HCT116 (cell line): Measurements from ENCODE around the gene B3GALNT1. TPM values are rescaled to one million over a fixed set of nuclear protein-coding genes. Genes with fewer than 3 reads are reported as not detected.

Source experiments
- ATAC-seq: fragments of 200-7000 bp; cut with Tn5 transposase; 2 replicates; pipeline ENCODE4 v1.9.1; 2020; ENCODE audit warnings: mild to moderate bottlenecking, moderate library complexity
- BruUV-seq: library from RNA; stranded (reverse); fragments of 400-500 nt; replicated peaks from 2 replicates; lab custom pipeline; 2021; lab: Mats Ljungman, UMichigan
- CTCF ChIA-PET: fragments of 300-600 bp; sonication (Branson Sonifier 250); formaldehyde crosslinking; loops from one replicate; lab custom pipeline; 2021; ENCODE audit warnings: antibody characterized with exemption; lab: Charles Lee
- POLR2A ChIA-PET: fragments of 300-600, 350-600 bp; sonication (Branson Sonifier 250); formaldehyde crosslinking; loops from one replicate; lab custom pipeline; 2021; ENCODE audit warnings: antibody characterized with exemption; lab: Charles Lee
- RAD21 ChIA-PET, 2 experiments: fragments of 300-600 bp; sonication (Branson Sonifier 250); formaldehyde crosslinking; loops; one replicate each; lab custom pipeline; 2023; ENCODE audit warnings: low total read pairs in 2 of 2; ENCODE audit not compliant: uncharacterized antibody in 2 of 2, unreplicated experiment in 2 of 2, low non-redundant PET in 1 of 2; lab: Charles Lee
- DNase-seq: peaks from one replicate; pipeline ENCODE4 v3.0.0-alpha.2; 2010; ENCODE audit warnings: low read depth, low spot score
- H2AFZ ChIP-seq: fragments of 200-600 bp; shearing (Covaris generic), sonication (generic); 2 replicates; pipeline ENCODE4 v1.6.1; 2017; ENCODE audit warnings: low read depth, mixed run types, mixed read lengths, antibody characterized with exemption, low read length; ENCODE audit not compliant: poor library complexity, severe bottlenecking
- H3K27ac ChIP-seq: 2 replicates; pipeline ENCODE4 v1.5.1; 2012; ENCODE audit warnings: low read depth, low read length
- H3K27me3 ChIP-seq: fragments of 200-600 bp; sonication (generic); 2 replicates; pipeline ENCODE4 v1.6.1; 2016; ENCODE audit warnings: mixed run types, low read length, mixed read lengths; ENCODE audit not compliant: insufficient read depth
- H3K36me3 ChIP-seq, 2 experiments: fragments of 200-500 bp in 1 of 2; fragments of 200-600 bp in 1 of 2; sonication (Bioruptor generic) in 1 of 2; sonication (generic) in 1 of 2; 2 replicates each; pipeline versions ENCODE4 v1.5.1 to v1.6.1; 2014 to 2016; ENCODE audit warnings: low read length in 2 of 2, inconsistent platforms in 1 of 2, mixed read lengths in 1 of 2, mixed run types in 1 of 2; ENCODE audit not compliant: insufficient read depth in 2 of 2, control insufficient read depth in 1 of 2
- H3K4me1 ChIP-seq, 2 experiments: fragments of 200-600 bp in 1 of 2; sonication (generic) in 1 of 2; 2 replicates each; pipeline versions ENCODE4 v1.5.1 to v1.6.1; 2012 to 2017; ENCODE audit warnings: low read length in 2 of 2, inconsistent platforms in 1 of 2, mild to moderate bottlenecking in 1 of 2, mixed read lengths in 1 of 2, mixed run types in 1 of 2, moderate library complexity in 1 of 2; ENCODE audit not compliant: insufficient read depth in 2 of 2, control insufficient read depth in 1 of 2
- H3K4me2 ChIP-seq: fragments of 200-600 bp; sonication (generic); 2 replicates; pipeline ENCODE4 v1.6.1; 2017; ENCODE audit warnings: mixed run types, low read length, mixed read lengths
- H3K4me3 ChIP-seq, 2 experiments: fragments of 200-600 bp in 1 of 2; sonication (generic) in 1 of 2; replicated peaks in 1 of 2; 2 replicates each; pipeline ENCODE4 v1.5.1; 2011 to 2016; ENCODE audit warnings: low read length in 2 of 2, control low read depth in 1 of 2, low read depth in 1 of 2, mild to moderate bottlenecking in 1 of 2, mixed read lengths in 1 of 2, mixed run types in 1 of 2
- H3K79me2 ChIP-seq: fragments of 200-600 bp; sonication (generic); 2 replicates; pipeline ENCODE4 v1.6.1; 2017; ENCODE audit warnings: mild to moderate bottlenecking, mixed run types, low read length, moderate library complexity, mixed read lengths; ENCODE audit not compliant: insufficient read depth
- H3K9ac ChIP-seq: fragments of 200-600 bp; sonication (generic); 2 replicates; pipeline ENCODE4 v1.6.1; 2016; ENCODE audit warnings: low read length, mixed read lengths
- H3K9me2 ChIP-seq: fragments of 200-600 bp; sonication (generic), shearing (Covaris generic); 2 replicates; pipeline ENCODE4 v1.6.1; 2017; ENCODE audit warnings: mixed run types, mild to moderate bottlenecking, moderate library complexity; ENCODE audit not compliant: insufficient read depth
- H3K9me3 ChIP-seq, 2 experiments: fragments of 200-500 bp in 1 of 2; fragments of 200-600 bp in 1 of 2; sonication (Bioruptor generic) in 1 of 2; sonication (generic) in 1 of 2; 2 replicates each; pipeline ENCODE4 v1.6.1; 2014 to 2017; ENCODE audit warnings: low read length in 2 of 2, mixed read lengths in 2 of 2, inconsistent platforms in 1 of 2, low read depth in 1 of 2, mild to moderate bottlenecking in 1 of 2, mixed run types in 1 of 2, moderate library complexity in 1 of 2; ENCODE audit not compliant: control insufficient read depth in 1 of 2, insufficient read depth in 1 of 2
- H4K20me1 ChIP-seq: fragments of 200-600 bp; sonication (generic), shearing (Covaris generic); 2 replicates; pipeline ENCODE4 v1.6.1; 2017; ENCODE audit warnings: mixed run types, mild to moderate bottlenecking, moderate library complexity; ENCODE audit not compliant: insufficient read depth
- ELF1 ChIP-seq: IDR thresholded peaks from 2 replicates; pipeline ENCODE4 v1.6.1; 2012; ENCODE audit warnings: low read depth, borderline replicate concordance
- EZH2 ChIP-seq: fragments of 200-600 bp; sonication (generic); IDR thresholded peaks from 2 replicates; pipeline ENCODE4 v1.6.1; 2017; ENCODE audit warnings: antibody characterized with exemption, mixed run types
- JUND ChIP-seq: IDR thresholded peaks from 2 replicates; pipeline ENCODE4 v1.6.1; 2012
- MAX ChIP-seq: IDR thresholded peaks from 2 replicates; pipeline ENCODE4 v1.6.1; 2012
- POLR2A ChIP-seq: IDR thresholded peaks from 2 replicates; pipeline ENCODE4 v1.7.0; 2011; ENCODE audit warnings: borderline replicate concordance; ENCODE audit not compliant: insufficient read depth, insufficient read length; ENCODE audit errors: extremely low read depth
- POLR2AphosphoS5 ChIP-seq: IDR thresholded peaks from 2 replicates; pipeline ENCODE4 v1.6.1; 2011; ENCODE audit warnings: mild to moderate bottlenecking, low read depth, low read length, moderate library complexity
- RAD21 ChIP-seq: IDR thresholded peaks from 2 replicates; pipeline ENCODE4 v1.6.1; 2012; ENCODE audit warnings: low read depth, mild to moderate bottlenecking
- REST ChIP-seq: IDR thresholded peaks from 2 replicates; pipeline ENCODE4 v1.6.1; 2012; ENCODE audit warnings: low read depth
- SIN3A ChIP-seq: IDR thresholded peaks from 2 replicates; pipeline ENCODE4 v1.6.1; 2012; ENCODE audit warnings: low read depth
- TCF7L2 ChIP-seq: IDR thresholded peaks from 2 replicates; pipeline ENCODE4 v1.7.0; 2011; ENCODE audit warnings: borderline replicate concordance, inconsistent platforms; ENCODE audit not compliant: insufficient read depth, insufficient read length; ENCODE audit errors: extremely low read depth
- YY1 ChIP-seq: IDR thresholded peaks from 2 replicates; pipeline ENCODE4 v1.6.1; 2011; ENCODE audit warnings: low read length, low read depth, moderate library complexity, mild to moderate bottlenecking; ENCODE audit not compliant: insufficient replicate concordance; ENCODE audit errors: extremely low read depth
- ZNF274 ChIP-seq: fragments of 200-500 bp; sonication (Bioruptor generic); IDR thresholded peaks from 2 replicates; pipeline ENCODE4 v1.6.1; 2014; ENCODE audit warnings: mild to moderate bottlenecking, low read depth, low read length, inconsistent platforms
- intact Hi-C: fragments of 100-400 bp; cut with micrococcal nuclease; formaldehyde crosslinking; loops from 2 replicates; pipeline ENCODE4 v1.10.0; 2022
- total RNA-seq: library from RNA; stranded (reverse); gene quantifications from one replicate; pipeline ENCODE4 v1.2.1, GENCODE V29; 2021; ENCODE audit not compliant: unreplicated experiment
- TF ChIP-seq, protein P1 (sequence below): IDR thresholded peaks from 2 replicates; pipeline ENCODE4 v1.6.1; 2011; ENCODE audit warnings: mild to moderate bottlenecking, low read length, moderate library complexity; ENCODE audit not compliant: insufficient replicate concordance; ENCODE audit errors: extremely low read depth

Gene B3GALNT1
- total RNA-seq, 1 experiment from 2014 or later = 9.6 TPM

DNA sequence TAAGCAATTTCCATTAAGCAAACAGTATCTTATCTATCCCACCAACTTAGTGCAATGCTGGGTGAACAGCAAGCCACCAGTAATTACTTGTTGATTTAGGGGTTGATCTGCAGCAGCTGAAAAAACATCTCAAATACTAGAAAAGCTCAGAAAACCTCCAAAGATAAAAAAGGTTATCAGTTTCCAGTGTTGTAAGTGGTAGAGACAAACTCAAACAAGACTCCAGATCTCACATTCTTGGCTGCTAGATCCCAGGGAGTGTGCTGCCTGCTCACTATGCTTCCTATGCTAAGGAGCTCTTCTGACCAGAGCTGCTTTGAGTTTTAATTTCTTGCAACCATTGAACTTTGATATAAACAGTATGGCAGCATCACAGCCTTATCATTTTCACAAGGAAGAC lies 11.3 kb downstream of the B3GALNT1 start:
- intact Hi-C loops = no loop called here
- DNase-seq (no peak), ATAC-seq (no peak)
- RAD21 ChIA-PET = no interaction called here
- no peaks in the 10 kb centered on the region for H3K36me3 ChIP-seq
- H3K4me3 ChIP-seq = no peak overlapping the region
- H4K20me1 ChIP-seq = no peaks in the 10 kb centered on the region
- BruUV-seq = no TSS peak
- H2AFZ ChIP-seq = no peak overlapping the region
- CTCF ChIA-PET = no interaction called here
- no peaks in the 10 kb centered on the region for H3K9me2 ChIP-seq
- H3K4me2 ChIP-seq = no peak overlapping the region
- H3K79me2 ChIP-seq = no peaks in the 10 kb centered on the region
- no peak for TF ChIP-seq ELF1
- H3K9me3 ChIP-seq = no peaks in the 10 kb centered on the region
- no peaks in the 10 kb centered on the region for H3K27me3 ChIP-seq
- no peaks in the 10 kb centered on the region for H3K4me1 ChIP-seq
- no peak overlapping the region for H3K9ac ChIP-seq
- POLR2A ChIA-PET = no interaction called here
- H3K27ac ChIP-seq = no peak overlapping the region

GRCh38 chr3:161084277-161084676 lies 20.9 kb downstream of the B3GALNT1 start:
- ChIA-PET POLR2A (no interaction called here), RAD21 (no interaction called here), CTCF (no interaction called here)
- ATAC-seq (no peak), DNase-seq (no peak)
- Histone ChIP-seq H3K9me3 (no peaks in the 10 kb centered on the region), H3K4me1 (no peaks in the 10 kb centered on the region), H3K9ac (no peak overlapping the region), H3K36me3 (no peaks in the 10 kb centered on the region), H3K9me2 (no peaks in the 10 kb centered on the region), H3K4me3 (no peak overlapping the region), H3K27ac (no peak overlapping the region), H3K27me3 (no peaks in the 10 kb centered on the region), H3K4me2 (no peak overlapping the region), H3K79me2 (no peaks in the 10 kb centered on the region), H4K20me1 (no peaks in the 10 kb centered on the region), H2AFZ (no peak overlapping the region)
- intact Hi-C loops = no loop called here
- TF ChIP-seq RAD21 = no peak
- TF ChIP-seq TCF7L2 = no peak
- TF ChIP-seq ELF1 = no peak
- no peak for TF ChIP-seq SIN3A
- TF ChIP-seq POLR2AphosphoS5 = no peak
- TF ChIP-seq REST = no peak
- no peak for TF ChIP-seq POLR2A
- no peak for TF ChIP-seq JUND
- no peak for TF ChIP-seq YY1
- no peak for TF ChIP-seq ZNF274
- TF ChIP-seq EZH2 = no peak
- TF ChIP-seq, protein P1, sequence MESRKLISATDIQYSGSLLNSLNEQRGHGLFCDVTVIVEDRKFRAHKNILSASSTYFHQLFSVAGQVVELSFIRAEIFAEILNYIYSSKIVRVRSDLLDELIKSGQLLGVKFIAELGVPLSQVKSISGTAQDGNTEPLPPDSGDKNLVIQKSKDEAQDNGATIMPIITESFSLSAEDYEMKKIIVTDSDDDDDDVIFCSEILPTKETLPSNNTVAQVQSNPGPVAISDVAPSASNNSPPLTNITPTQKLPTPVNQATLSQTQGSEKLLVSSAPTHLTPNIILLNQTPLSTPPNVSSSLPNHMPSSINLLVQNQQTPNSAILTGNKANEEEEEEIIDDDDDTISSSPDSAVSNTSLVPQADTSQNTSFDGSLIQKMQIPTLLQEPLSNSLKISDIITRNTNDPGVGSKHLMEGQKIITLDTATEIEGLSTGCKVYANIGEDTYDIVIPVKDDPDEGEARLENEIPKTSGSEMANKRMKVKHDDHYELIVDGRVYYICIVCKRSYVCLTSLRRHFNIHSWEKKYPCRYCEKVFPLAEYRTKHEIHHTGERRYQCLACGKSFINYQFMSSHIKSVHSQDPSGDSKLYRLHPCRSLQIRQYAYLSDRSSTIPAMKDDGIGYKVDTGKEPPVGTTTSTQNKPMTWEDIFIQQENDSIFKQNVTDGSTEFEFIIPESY = no peak
- TF ChIP-seq MAX = no peak
- no TSS peak for BruUV-seq
